A673 (cell line): Measurements from ENCODE around the gene MFSD6. TPM values are rescaled to one million over a fixed set of nuclear protein-coding genes. Genes with fewer than 3 reads are reported as not detected.

Experiments
- BruUV-seq: library from RNA; stranded (reverse); fragments of 400-500 nt; replicated peaks from 2 replicates; lab custom pipeline; 2021; lab: Mats Ljungman, UMichigan
- CTCF ChIA-PET: fragments of 300-600 bp; sonication (Branson Sonifier 250); formaldehyde crosslinking; loops from one replicate; lab custom pipeline; 2022; ENCODE audit warnings: antibody characterized with exemption; lab: Charles Lee
- POLR2A ChIA-PET: fragments of 300-600 bp; sonication (Branson Sonifier 250); formaldehyde crosslinking; loops from one replicate; lab custom pipeline; 2022; ENCODE audit warnings: antibody characterized with exemption; ENCODE audit not compliant: low non-redundant PET; lab: Charles Lee
- DNase-seq: peaks from one replicate; pipeline ENCODE4 v3.0.0-alpha.2; 2015; ENCODE audit warnings: low spot score
- H3K27ac ChIP-seq: fragments of 200-600 bp; sonication (generic); 2 replicates; pipeline ENCODE4 v1.5.1; 2016; ENCODE audit warnings: mixed run types, low read depth, mild to moderate bottlenecking, mixed read lengths, antibody characterized with exemption, low read length; ENCODE audit not compliant: poor library complexity, severe bottlenecking
- H3K27me3 ChIP-seq: fragments of 200-600 bp; sonication (generic); replicated peaks from 2 replicates; pipeline ENCODE4 v1.6.1; 2017; ENCODE audit warnings: mixed run types, low read depth, mild to moderate bottlenecking, mixed read lengths, antibody characterized with exemption, low read length; ENCODE audit not compliant: insufficient read depth, poor library complexity
- H3K36me3 ChIP-seq: fragments of 200-600 bp; sonication (generic); 2 replicates; pipeline ENCODE4 v1.6.1; 2016; ENCODE audit warnings: mixed run types, mild to moderate bottlenecking, mixed read lengths, antibody characterized with exemption, low read length; ENCODE audit not compliant: insufficient read depth, poor library complexity, severe bottlenecking
- H3K4me1 ChIP-seq: fragments of 200-600 bp; sonication (generic); 2 replicates; pipeline ENCODE4 v1.6.1; 2017; ENCODE audit warnings: mixed run types, mild to moderate bottlenecking, mixed read lengths, antibody characterized with exemption, low read length; ENCODE audit not compliant: insufficient read depth, poor library complexity, severe bottlenecking
- H3K4me3 ChIP-seq: fragments of 200-600 bp; sonication (generic); 2 replicates; pipeline ENCODE4 v1.5.1; 2016; ENCODE audit warnings: low read depth, mixed run types, mild to moderate bottlenecking, mixed read lengths, low read length; ENCODE audit not compliant: poor library complexity, severe bottlenecking
- H3K9me3 ChIP-seq: fragments of 200-600 bp; sonication (generic); 2 replicates; pipeline ENCODE4 v1.6.1; 2016; ENCODE audit warnings: mixed run types, low read depth, mild to moderate bottlenecking, mixed read lengths, antibody characterized with exemption, low read length; ENCODE audit not compliant: poor library complexity, severe bottlenecking
- CTCF ChIP-seq: fragments of 300-800, 200-600 bp; sonication (generic); conservative IDR thresholded peaks from 2 replicates; pipeline ENCODE4 v1.5.1; 2017; ENCODE audit warnings: low read depth, mild to moderate bottlenecking, antibody characterized with exemption, low read length, moderate library complexity, mixed read lengths
- EZH2 ChIP-seq: fragments of 200-600 bp; sonication (generic); IDR thresholded peaks from 2 replicates; pipeline ENCODE4 v1.6.1; 2017; ENCODE audit warnings: borderline replicate concordance, low read depth, mild to moderate bottlenecking, mixed read lengths, antibody characterized with exemption, low read length; ENCODE audit not compliant: poor library complexity, severe bottlenecking
- intact Hi-C: fragments of 100-400 bp; cut with micrococcal nuclease; formaldehyde crosslinking; loops from one replicate; pipeline ENCODE4 v1.10.0; 2022; ENCODE audit not compliant: unreplicated experiment
- total RNA-seq: library from RNA; stranded (reverse); gene quantifications from 2 replicates; pipeline ENCODE4 v1.2.3, GENCODE V29; 2021

MFSD6 gene
- total RNA-seq, 1 experiment from 2014 or later, result 8.4 TPM

- no TSS peak for BruUV-seq
- Histone ChIP-seq H3K4me3 (no peak overlapping the region), H3K9me3 (no peaks in the 10 kb centered on the region), H3K27ac (no peak overlapping the region), H3K36me3 (no peaks in the 10 kb centered on the region), H3K27me3 (no peaks in the 10 kb centered on the region), H3K4me1 (no peaks in the 10 kb centered on the region)
- ChIA-PET POLR2A (no interaction called here), CTCF (no interaction called here)
- TF ChIP-seq CTCF (no peak), EZH2 (no peak)
- no peak for DNase-seq
- intact Hi-C loops, result no loop called here
Measured at GRCh38 chr2:190486037-190486623, 78.0 kb downstream of the MFSD6 start.

DNA sequence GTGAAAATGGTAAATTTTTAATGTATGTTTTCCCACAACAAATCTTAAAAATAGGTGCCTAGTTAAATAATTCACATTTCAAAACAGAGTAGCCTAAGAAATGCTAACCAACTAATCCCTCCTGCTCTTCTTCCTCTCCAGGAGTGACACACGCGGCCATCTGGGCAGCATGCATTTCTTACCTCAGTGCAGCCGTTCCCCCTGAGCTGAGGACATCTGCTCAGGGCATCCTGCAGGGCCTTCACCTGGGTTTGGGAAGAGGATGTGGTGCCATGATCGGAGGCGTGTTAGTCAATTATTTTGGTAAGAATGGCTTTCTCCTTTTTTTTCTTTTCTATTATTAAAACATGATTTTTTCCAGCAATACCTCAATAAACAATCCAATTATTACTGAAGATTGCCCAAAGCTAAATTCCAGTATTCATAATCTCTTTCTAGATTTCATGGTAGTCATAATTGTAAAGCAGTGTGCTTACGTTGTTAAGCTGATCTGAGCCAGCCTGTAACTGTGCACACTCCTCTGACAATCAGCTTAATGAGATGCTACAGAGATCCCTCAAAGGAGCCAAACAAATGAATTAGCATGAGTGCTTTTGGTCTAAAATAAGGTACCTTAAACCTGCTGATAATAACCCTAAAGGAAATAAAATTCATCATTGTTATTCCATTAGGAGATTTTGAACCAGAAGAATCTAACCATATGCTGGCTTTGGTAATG lies 80.5 kb downstream of the MFSD6 start:
- Histone ChIP-seq H3K4me1 (no peaks in the 10 kb centered on the region), H3K27me3 (no peaks in the 10 kb centered on the region), H3K4me3 (no peak overlapping the region), H3K9me3 (no peaks in the 10 kb centered on the region), H3K27ac (no peak overlapping the region), H3K36me3 (no peaks in the 10 kb centered on the region)
- ChIA-PET CTCF (no interaction called here), POLR2A (no interaction called here)
- no TSS peak for BruUV-seq
- DNase-seq, result no peak
- TF ChIP-seq EZH2, result no peak
- no peak for TF ChIP-seq CTCF
- intact Hi-C loops, result no loop called here

DNA sequence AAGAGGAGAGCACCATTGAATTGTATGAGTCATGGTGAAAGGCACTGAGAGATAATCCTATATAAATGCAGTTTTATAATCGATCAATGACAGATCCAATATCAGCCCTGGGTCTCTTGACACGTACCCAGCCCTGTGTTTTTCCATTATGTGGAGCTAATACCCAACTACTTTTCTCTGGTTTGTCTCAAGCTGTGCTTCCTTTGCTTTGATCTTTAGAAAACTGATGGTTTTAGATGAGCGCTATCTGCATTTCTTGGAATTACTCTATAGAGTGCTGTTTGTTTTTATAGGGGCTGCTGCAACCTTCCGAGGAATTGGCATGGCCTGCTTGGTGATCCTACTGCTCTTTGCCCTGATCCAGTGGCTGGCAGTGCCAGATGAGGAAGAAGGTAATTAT lies 81.3 kb downstream of the MFSD6 start:
- Histone ChIP-seq H3K9me3 (no peaks in the 10 kb centered on the region), H3K27ac (no peak overlapping the region), H3K27me3 (no peaks in the 10 kb centered on the region), H3K36me3 (no peaks in the 10 kb centered on the region), H3K4me3 (no peak overlapping the region), H3K4me1 (no peaks in the 10 kb centered on the region)
- BruUV-seq, result no TSS peak
- DNase-seq, result no peak
- ChIA-PET POLR2A (no interaction called here), CTCF (no interaction called here)
- TF ChIP-seq EZH2, result no peak
- no peak for TF ChIP-seq CTCF
- intact Hi-C loops, result no loop called here
